Astrocyte (in vitro differentiated cells and primary cell): ENCODE data around the gene NCCRP1. TPM values are rescaled to one million over a fixed set of nuclear protein-coding genes. Genes with fewer than 3 reads are reported as not detected.

Experiments used
- DNase-seq: peaks from one replicate; pipeline ENCODE4 v3.0.0-alpha.2; 2010; ENCODE audit warnings: low read depth
- FAIRE-seq: peaks from 2 replicates; lab custom pipeline; 2011; peaks lifted over from hg19 to GRCh38; lab: Jason Lieb, UNC
- H2AFZ ChIP-seq: 2 replicates; pipeline ENCODE4 v1.6.0; 2012; ENCODE audit warnings: low read depth, low read length, inconsistent platforms
- H3K27ac ChIP-seq: 2 replicates; pipeline ENCODE4 v1.5.1; 2011; ENCODE audit warnings: low read depth, low read length, inconsistent platforms
- H3K27me3 ChIP-seq: 2 replicates; pipeline ENCODE4 v1.6.0; 2011; ENCODE audit warnings: low read length, inconsistent platforms; ENCODE audit not compliant: insufficient read depth
- H3K36me3 ChIP-seq: 2 replicates; pipeline ENCODE4 v1.5.1; 2011; ENCODE audit warnings: low read length, inconsistent platforms; ENCODE audit not compliant: insufficient read depth
- H3K4me1 ChIP-seq: 2 replicates; pipeline ENCODE4 v1.5.1; 2011; ENCODE audit warnings: low read length, inconsistent platforms; ENCODE audit not compliant: insufficient read depth
- H3K4me2 ChIP-seq: 2 replicates; pipeline ENCODE4 v1.6.0; 2012; ENCODE audit warnings: low read length, inconsistent platforms
- H3K4me3 ChIP-seq: 2 replicates; pipeline ENCODE4 v1.5.1; 2011; ENCODE audit warnings: low read depth, mild to moderate bottlenecking, low read length, inconsistent platforms; ENCODE audit not compliant: insufficient read depth
- H3K79me2 ChIP-seq: 2 replicates; pipeline ENCODE4 v1.6.0; 2012; ENCODE audit warnings: mild to moderate bottlenecking, low read length, inconsistent platforms; ENCODE audit not compliant: insufficient read depth
- H3K9ac ChIP-seq: 2 replicates; pipeline ENCODE4 v1.6.0; 2012; ENCODE audit warnings: mild to moderate bottlenecking, low read length, inconsistent platforms
- H3K9me3 ChIP-seq: 2 replicates; pipeline ENCODE4 v1.5.1; 2012; ENCODE audit warnings: low read depth, mild to moderate bottlenecking, low read length, inconsistent platforms; ENCODE audit not compliant: insufficient read depth
- H4K20me1 ChIP-seq: 2 replicates; pipeline ENCODE4 v1.6.0; 2012; ENCODE audit warnings: low read length, inconsistent platforms; ENCODE audit not compliant: insufficient read depth
- H3K27ac Mint-ChIP-seq: one replicate; pipeline ENCODE4 v1.8.0; 2021; ENCODE audit warnings: mild to moderate bottlenecking, mixed read lengths; ENCODE audit not compliant: unreplicated experiment
- H3K27me3 Mint-ChIP-seq: one replicate; pipeline ENCODE4 v1.8.0; 2021; ENCODE audit warnings: low read depth, mixed read lengths; ENCODE audit not compliant: unreplicated experiment
- H3K36me3 Mint-ChIP-seq: one replicate; pipeline ENCODE4 v1.8.0; 2021; ENCODE audit warnings: low read depth, mixed read lengths; ENCODE audit not compliant: unreplicated experiment
- H3K4me1 Mint-ChIP-seq: one replicate; pipeline ENCODE4 v1.8.0; 2021; ENCODE audit warnings: low read depth, mixed read lengths; ENCODE audit not compliant: unreplicated experiment
- H3K4me3 Mint-ChIP-seq: one replicate; pipeline ENCODE4 v1.8.0; 2021; ENCODE audit warnings: mild to moderate bottlenecking, moderate library complexity, mixed read lengths; ENCODE audit not compliant: unreplicated experiment
- H3K9me3 Mint-ChIP-seq: one replicate; pipeline ENCODE4 v1.8.0; 2021; ENCODE audit warnings: mild to moderate bottlenecking, mixed read lengths; ENCODE audit not compliant: unreplicated experiment
- CTCF ChIP-seq: IDR thresholded peaks from 2 replicates; pipeline ENCODE4 v1.5.1; 2011; ENCODE audit warnings: low read depth, mild to moderate bottlenecking, inconsistent platforms, low read length, moderate library complexity; ENCODE audit not compliant: insufficient read depth
- EZH2 ChIP-seq: IDR thresholded peaks from 2 replicates; pipeline ENCODE4 v1.6.1; 2012; ENCODE audit warnings: mild to moderate bottlenecking, low read length, inconsistent platforms; ENCODE audit not compliant: insufficient read depth
- total RNA-seq: library from RNA; stranded (reverse); gene quantifications from 2 replicates; pipeline ENCODE4 v1.2.1, GENCODE V29; 2021

Gene NCCRP1
- total RNA-seq, 1 donor from 2014 or later = not detected

GRCh38 chr19:39168258-39169142 lies 28.3 kb upstream of the NCCRP1 start:
- no peaks in the 10 kb centered on the region for H3K9me3 Mint-ChIP-seq
- H3K4me3 Mint-ChIP-seq = no peak overlapping the region
- FAIRE-seq (no peak), DNase-seq (no peak)
- H3K9ac ChIP-seq = no peak overlapping the region
- no peak overlapping the region for H3K27ac ChIP-seq
- no peaks in the 10 kb centered on the region for H3K27me3 ChIP-seq
- peaks cover 3% of the 10 kb centered on the region for H3K36me3 Mint-ChIP-seq
- H3K36me3 ChIP-seq = no peaks in the 10 kb centered on the region
- no peak overlapping the region for H3K27ac Mint-ChIP-seq
- no peak overlapping the region for H3K4me3 ChIP-seq
- no peak for TF ChIP-seq EZH2
- TF ChIP-seq CTCF = no peak
- peaks cover 53% of the 10 kb centered on the region for H4K20me1 ChIP-seq
- H3K4me2 ChIP-seq = no peak overlapping the region
- no peaks in the 10 kb centered on the region for H3K4me1 ChIP-seq
- H3K79me2 ChIP-seq = peaks cover 22% of the 10 kb centered on the region
- H3K9me3 ChIP-seq = no peaks in the 10 kb centered on the region
- no peaks in the 10 kb centered on the region for H3K4me1 Mint-ChIP-seq
- no peaks in the 10 kb centered on the region for H3K27me3 Mint-ChIP-seq
- no peak overlapping the region for H2AFZ ChIP-seq

- Mint-ChIP-seq H3K27ac (no peak overlapping the region), H3K36me3 (peaks cover 3% of the 10 kb centered on the region), H3K4me1 (no peaks in the 10 kb centered on the region), H3K27me3 (no peaks in the 10 kb centered on the region), H3K9me3 (no peaks in the 10 kb centered on the region), H3K4me3 (no peak overlapping the region)
- Histone ChIP-seq H3K4me1 (no peaks in the 10 kb centered on the region), H3K9ac (no peak overlapping the region), H3K9me3 (no peaks in the 10 kb centered on the region), H2AFZ (no peak overlapping the region), H3K36me3 (no peaks in the 10 kb centered on the region), H3K27me3 (no peaks in the 10 kb centered on the region), H3K27ac (no peak overlapping the region), H4K20me1 (peaks cover 46% of the 10 kb centered on the region), H3K79me2 (peaks cover 20% of the 10 kb centered on the region), H3K4me2 (no peak overlapping the region), H3K4me3 (no peak overlapping the region)
- TF ChIP-seq CTCF (no peak), EZH2 (no peak)
- FAIRE-seq (no peak), DNase-seq (no peak)
Measured at GRCh38 chr19:39169143-39169810, 27.5 kb upstream of the NCCRP1 start.
